Mesenchymal stem cell (in vitro differentiated cells and primary cell): ENCODE measurements around the gene KRTAP21-3.

Source experiments
- DNase-seq: peaks from one replicate; pipeline ENCODE4 v3.0.0-alpha.2; 2013
- H2AFZ ChIP-seq: one replicate; pipeline ENCODE4 v1.6.1; 2013; ENCODE audit warnings: low read depth, mild to moderate bottlenecking, control low read depth, inconsistent platforms, low read length, moderate library complexity
- H2AK5ac ChIP-seq: 2 replicates; pipeline ENCODE4 v1.6.1; 2013; ENCODE audit warnings: low read length, moderate library complexity, mild to moderate bottlenecking, inconsistent platforms; ENCODE audit not compliant: severe bottlenecking
- H2BK120ac ChIP-seq: one replicate; pipeline ENCODE4 v1.6.1; 2013; ENCODE audit warnings: low read depth, mild to moderate bottlenecking, inconsistent platforms, low read length, moderate library complexity
- H2BK12ac ChIP-seq, 2 experiments: one replicate each; pipeline ENCODE4 v1.6.1; 2013; ENCODE audit warnings: inconsistent platforms in 2 of 2, low read length in 2 of 2, mild to moderate bottlenecking in 2 of 2, moderate library complexity in 2 of 2, control low read depth in 1 of 2
- H2BK15ac ChIP-seq: one replicate; pipeline ENCODE4 v1.6.1; 2013; ENCODE audit warnings: mild to moderate bottlenecking, low read depth, inconsistent platforms; ENCODE audit not compliant: poor library complexity, severe bottlenecking
- H2BK5ac ChIP-seq: 2 replicates; pipeline ENCODE4 v1.6.1; 2013; ENCODE audit warnings: low read depth, mild to moderate bottlenecking, low read length, control low read depth, inconsistent platforms; ENCODE audit not compliant: poor library complexity, severe bottlenecking
- H3K14ac ChIP-seq, 2 experiments: one replicate each; pipeline ENCODE4 v1.6.1; 2013; ENCODE audit warnings: inconsistent platforms in 2 of 2, low read length in 2 of 2, control low read depth in 1 of 2, mild to moderate bottlenecking in 1 of 2, moderate library complexity in 1 of 2
- H3K18ac ChIP-seq, 2 experiments: one replicate each; pipeline ENCODE4 v1.6.1; 2013; ENCODE audit warnings: inconsistent platforms in 2 of 2, low read length in 2 of 2, control low read depth in 1 of 2, low read depth in 1 of 2, mild to moderate bottlenecking in 1 of 2
- H3K23ac ChIP-seq, 2 experiments: one replicate each; pipeline ENCODE4 v1.6.1; 2013; ENCODE audit warnings: inconsistent platforms in 2 of 2, low read length in 2 of 2, mild to moderate bottlenecking in 2 of 2, moderate library complexity in 2 of 2, control low read depth in 1 of 2
- H3K27ac ChIP-seq: 2 replicates; pipeline ENCODE4 v1.5.1; 2013; ENCODE audit warnings: mild to moderate bottlenecking, moderate library complexity, low read length, control low read depth, inconsistent platforms; ENCODE audit not compliant: poor library complexity, severe bottlenecking
- H3K27me3 ChIP-seq, 2 experiments: 2 replicates each; pipeline versions ENCODE4 v1.6.1 to v1.7.0; 2013; ENCODE audit warnings: low read length in 2 of 2, mild to moderate bottlenecking in 2 of 2, moderate library complexity in 2 of 2, control low read depth in 1 of 2, inconsistent platforms in 1 of 2; ENCODE audit not compliant: control insufficient read depth in 1 of 2, insufficient read depth in 1 of 2
- H3K36me3 ChIP-seq, 2 experiments: 2 replicates each; pipeline versions ENCODE4 v1.6.1 to v1.7.0; 2013; ENCODE audit warnings: low read length in 2 of 2, control low read depth in 1 of 2, inconsistent platforms in 1 of 2, low read depth in 1 of 2, mild to moderate bottlenecking in 1 of 2; ENCODE audit not compliant: insufficient read depth in 2 of 2, control insufficient read depth in 1 of 2
- H3K4ac ChIP-seq, 2 experiments: one replicate each; pipeline ENCODE4 v1.6.1; 2013; ENCODE audit warnings: inconsistent platforms in 2 of 2, low read length in 2 of 2, mild to moderate bottlenecking in 2 of 2, moderate library complexity in 2 of 2, control low read depth in 1 of 2, low read depth in 1 of 2
- H3K4me1 ChIP-seq: 2 replicates; pipeline ENCODE4 v1.6.1; 2013; ENCODE audit warnings: low read depth, low read length, control low read depth; ENCODE audit not compliant: control insufficient read depth, insufficient read depth
- H3K4me2 ChIP-seq: 2 replicates; pipeline ENCODE4 v1.6.1; 2013; ENCODE audit warnings: low read length, mild to moderate bottlenecking, inconsistent platforms; ENCODE audit not compliant: poor library complexity, severe bottlenecking
- H3K4me3 ChIP-seq, 2 experiments: 2 replicates each; pipeline versions ENCODE4 v1.5.1 to v1.7.0; 2013; ENCODE audit warnings: low read length in 2 of 2, mild to moderate bottlenecking in 2 of 2, control low read depth in 1 of 2, low read depth in 1 of 2; ENCODE audit not compliant: insufficient read depth in 1 of 2
- H3K79me1 ChIP-seq: replicated peaks from 2 replicates; pipeline ENCODE4 v1.6.1; 2013; ENCODE audit warnings: mild to moderate bottlenecking, control low read depth, low read length, inconsistent platforms; ENCODE audit not compliant: poor library complexity, severe bottlenecking
- H3K9ac ChIP-seq: 2 replicates; pipeline ENCODE4 v1.7.0; 2013; ENCODE audit warnings: mild to moderate bottlenecking, low read length, moderate library complexity
- H3K9me3 ChIP-seq: 2 replicates; pipeline ENCODE4 v1.7.0; 2013; ENCODE audit warnings: mild to moderate bottlenecking, low read length; ENCODE audit not compliant: control insufficient read depth
- H4K8ac ChIP-seq: one replicate; pipeline ENCODE4 v1.6.1; 2013; ENCODE audit warnings: inconsistent platforms, mild to moderate bottlenecking, low read length, moderate library complexity
- H4K91ac ChIP-seq: one replicate; pipeline ENCODE4 v1.6.1; 2013; ENCODE audit warnings: mild to moderate bottlenecking, low read length, inconsistent platforms
- WGBS: methylation state at CpG from one replicate; pipeline ENCODE4 v1.1.7; 2013; ENCODE audit warnings: mixed read lengths; 5-methylcytosine and 5-hydroxymethylcytosine counted together

The KRTAP21-3 gene

GRCh38 chr21:30719401-30719800 is 824 bp upstream of the KRTAP21-3 start:
- no peaks in the 10 kb centered on the region for H3K9me3 ChIP-seq
- no peak overlapping the region for H2AFZ ChIP-seq
- no peaks in the 10 kb centered on the region for H3K79me1 ChIP-seq
- H3K14ac ChIP-seq = no peak overlapping the region
- H3K4me2 ChIP-seq = no peak overlapping the region
- H2BK15ac ChIP-seq = no peak overlapping the region
- H3K27me3 ChIP-seq = no peaks in the 10 kb centered on the region
- no peak overlapping the region for H2BK12ac ChIP-seq
- no peak overlapping the region for H3K9ac ChIP-seq
- no peak for DNase-seq
- no peak overlapping the region for H3K23ac ChIP-seq
- no peak overlapping the region for H2BK120ac ChIP-seq
- H4K91ac ChIP-seq = no peak overlapping the region
- no peak overlapping the region for H3K4me3 ChIP-seq
- H3K4me1 ChIP-seq = no peaks in the 10 kb centered on the region
- H4K8ac ChIP-seq = no peak overlapping the region
- no peak overlapping the region for H2BK5ac ChIP-seq
- H3K27ac ChIP-seq = no peak overlapping the region
- H3K18ac ChIP-seq = no peak overlapping the region
- H3K36me3 ChIP-seq = no peaks in the 10 kb centered on the region
- no peak overlapping the region for H3K4ac ChIP-seq
- 93% methylated on average over 1 of the region's 1 CpG for WGBS
- no peak overlapping the region for H2AK5ac ChIP-seq

GRCh38 chr21:30717105-30717504 is 1.5 kb downstream of the KRTAP21-3 start:
- no peak overlapping the region for H2AFZ ChIP-seq
- H3K4me2 ChIP-seq = no peak overlapping the region
- DNase-seq = no peak
- no peak overlapping the region for H3K27ac ChIP-seq
- H2BK12ac ChIP-seq = no peak overlapping the region
- H2BK120ac ChIP-seq = no peak overlapping the region
- H3K27me3 ChIP-seq = no peaks in the 10 kb centered on the region
- no peak overlapping the region for H3K4me3 ChIP-seq
- no peak overlapping the region for H3K9ac ChIP-seq
- no peak overlapping the region for H4K91ac ChIP-seq
- no CpG with 5 or more reads among the region's 2 CpGs for WGBS
- no peak overlapping the region for H2BK15ac ChIP-seq
- H3K14ac ChIP-seq = no peak overlapping the region
- H3K9me3 ChIP-seq = peaks cover 10% of the 10 kb centered on the region
- no peaks in the 10 kb centered on the region for H3K36me3 ChIP-seq
- no peak overlapping the region for H3K18ac ChIP-seq
- no peak overlapping the region for H2AK5ac ChIP-seq
- H3K4ac ChIP-seq = no peak overlapping the region
- H4K8ac ChIP-seq = no peak overlapping the region
- H2BK5ac ChIP-seq = no peak overlapping the region
- H3K4me1 ChIP-seq = no peaks in the 10 kb centered on the region
- no peak overlapping the region for H3K23ac ChIP-seq
- no peaks in the 10 kb centered on the region for H3K79me1 ChIP-seq

- Histone ChIP-seq H3K4me3 (no peak overlapping the region), H4K8ac (no peak overlapping the region), H3K9ac (no peak overlapping the region), H3K36me3 (no peaks in the 10 kb centered on the region), H3K14ac (no peak overlapping the region), H3K27me3 (no peaks in the 10 kb centered on the region), H3K18ac (no peak overlapping the region), H3K4me1 (no peaks in the 10 kb centered on the region), H3K27ac (no peak overlapping the region), H2BK15ac (no peak overlapping the region), H2BK12ac (no peak overlapping the region), H2AFZ (no peak overlapping the region), H3K4me2 (no peak overlapping the region), H3K4ac (no peak overlapping the region), H2BK120ac (no peak overlapping the region), H3K23ac (no peak overlapping the region), H4K91ac (no peak overlapping the region), H2BK5ac (no peak overlapping the region), H3K9me3 (peaks cover 16% of the 10 kb centered on the region), H3K79me1 (no peaks in the 10 kb centered on the region), H2AK5ac (no peak overlapping the region)
- 0% methylated on average over 1 of the region's 2 CpGs for WGBS
- DNase-seq = no peak
Observed at GRCh38 chr21:30714946-30715345, 3.6 kb downstream of the KRTAP21-3 start.

GRCh38 chr21:30714456-30714855 is 4.1 kb downstream of the KRTAP21-3 start:
- DNase-seq = no peak
- Histone ChIP-seq H3K36me3 (no peaks in the 10 kb centered on the region), H3K4me2 (no peak overlapping the region), H3K18ac (no peak overlapping the region), H2AK5ac (no peak overlapping the region), H4K91ac (no peak overlapping the region), H3K9me3 (peaks cover 16% of the 10 kb centered on the region), H2BK5ac (no peak overlapping the region), H2BK120ac (no peak overlapping the region), H2AFZ (no peak overlapping the region), H3K23ac (no peak overlapping the region), H3K79me1 (no peaks in the 10 kb centered on the region), H3K4ac (no peak overlapping the region), H3K14ac (no peak overlapping the region), H3K4me1 (no peaks in the 10 kb centered on the region), H3K27ac (no peak overlapping the region), H2BK12ac (no peak overlapping the region), H4K8ac (no peak overlapping the region), H3K4me3 (no peak overlapping the region), H2BK15ac (no peak overlapping the region), H3K27me3 (no peaks in the 10 kb centered on the region), H3K9ac (no peak overlapping the region)
- WGBS = 52% methylated on average over 3 of the region's 3 CpGs
